ENCODE measurements around the gene CNGA4.

Gene CNGA4

GRCh38 chr11:6238902-6239301 lies at the start of gene CNGA4:
Gene CNGA4, plus strand, starts transcription at chr11:6239089. Its CDS starts 118 bp downstream, at chr11:6239207.
- no peak for DNase-seq

GRCh38 chr11:6191742-6192141 lies 47.1 kb upstream of the CNGA4 start:
- no peak for DNase-seq

- no peak for DNase-seq
These were observed 44.8 kb upstream of the CNGA4 start for GRCh38 chr11:6194065-6194581.

GRCh38 chr11:6196396-6196795 lies 42.5 kb upstream of the CNGA4 start:
- no peak for DNase-seq

GRCh38 chr11:6197466-6198200 lies 41.3 kb upstream of the CNGA4 start:
- no peak for DNase-seq

GRCh38 chr11:6199174-6199810 lies 39.6 kb upstream of the CNGA4 start, which contains the start of gene OR52W1:
Gene OR52W1, plus strand, starts transcription at chr11:6199224. Its CDS starts 0 bp downstream, at chr11:6199224.
- DNase-seq: no peak

- no peak for DNase-seq
These were observed 37.9 kb upstream of the CNGA4 start for GRCh38 chr11:6200975-6201374.

GRCh38 chr11:6201481-6201880 lies 37.4 kb upstream of the CNGA4 start:
- DNase-seq: no peak

GRCh38 chr11:6202041-6202440 lies 36.8 kb upstream of the CNGA4 start:
- DNase-seq: no peak

GRCh38 chr11:6203327-6203726 lies 35.6 kb upstream of the CNGA4 start:
- DNase-seq: no peak

GRCh38 chr11:6204706-6205105 lies 34.2 kb upstream of the CNGA4 start:
- no peak for DNase-seq

- no peak for DNase-seq
These were observed 33.5 kb upstream of the CNGA4 start, which contains the start of gene C11orf42 for GRCh38 chr11:6205366-6205765. Gene C11orf42, plus strand, starts transcription at chr11:6205557. Its CDS starts 59 bp downstream, at chr11:6205616.

GRCh38 chr11:6206456-6207180 lies 32.3 kb upstream of the CNGA4 start:
- no peak for DNase-seq

GRCh38 chr11:6209801-6210200 lies 29.1 kb upstream of the CNGA4 start:
- DNase-seq: no peak

- no peak for DNase-seq
These were observed 28.5 kb upstream of the CNGA4 start for GRCh38 chr11:6210274-6210955.

GRCh38 chr11:6214530-6214929 lies 24.4 kb upstream of the CNGA4 start:
- no peak for DNase-seq

GRCh38 chr11:6216501-6216900 lies 22.4 kb upstream of the CNGA4 start:
- no peak for DNase-seq

- DNase-seq: no peak
These were observed 21.2 kb upstream of the CNGA4 start for GRCh38 chr11:6217722-6218121.

GRCh38 chr11:6219359-6219758 lies 19.5 kb upstream of the CNGA4 start:
- DNase-seq: no peak

GRCh38 chr11:6223854-6224253 lies 15.0 kb upstream of the CNGA4 start:
- DNase-seq: no peak

GRCh38 chr11:6224421-6224820 lies 14.5 kb upstream of the CNGA4 start:
- DNase-seq: no peak

- no peak for DNase-seq
These were observed 13.9 kb upstream of the CNGA4 start for GRCh38 chr11:6225024-6225423.

GRCh38 chr11:6225896-6226295 lies 13.0 kb upstream of the CNGA4 start:
- no peak for DNase-seq
